ENCODE results near the gene DLGAP1.

DNA sequence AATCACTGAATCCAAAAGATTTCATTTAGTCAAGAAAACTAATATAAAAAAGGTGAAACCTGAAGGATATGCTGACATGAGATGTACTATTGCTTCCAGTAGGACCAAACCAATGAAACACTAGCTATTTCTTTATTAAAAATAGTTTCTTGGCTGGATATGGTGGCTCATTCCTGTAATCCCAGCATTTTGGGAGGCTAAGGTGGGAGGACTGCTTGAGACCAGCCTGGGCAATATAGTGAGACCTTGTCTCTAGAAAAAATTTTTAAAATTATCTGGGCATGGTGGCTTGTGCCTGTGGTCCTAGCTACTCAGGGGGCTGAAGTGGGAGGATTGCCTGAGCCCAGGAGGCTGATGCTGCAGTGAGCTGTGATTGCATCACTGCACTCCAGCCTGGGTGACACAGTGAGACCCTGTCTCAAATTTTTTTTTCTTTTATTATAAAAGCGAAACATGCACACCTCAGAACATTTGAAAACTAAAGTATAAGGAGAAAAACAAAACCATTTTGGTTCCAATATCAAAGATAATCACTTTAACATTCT lies 738.9 kb downstream of the DLGAP1 start:
- no peak for TF ChIP-seq POLR2A (IDR thresholded peaks at IDR 0.05; ENCODE audit: low read length)
- no peak for TF ChIP-seq GATA1 (IDR thresholded peaks at IDR 0.05; ENCODE audit: low read depth, low read length)

All from erythroblast (primary cell).